HG03521 (cell line): ENCODE results near the gene AP2S1.
"Not testable (repeated sequence)": the region's sequence is repeated elsewhere in the genome, so short reads cannot be mapped to it uniquely, and the experiment has no call there.

Experiments
- ATAC-seq: cut with Tn5 transposase; IDR thresholded peaks from one replicate; pipeline ENCODE4 v1.9.1; 2021; ENCODE audit warnings: mild to moderate bottlenecking, moderate library complexity; ENCODE audit not compliant: unreplicated experiment

Gene AP2S1

DNA sequence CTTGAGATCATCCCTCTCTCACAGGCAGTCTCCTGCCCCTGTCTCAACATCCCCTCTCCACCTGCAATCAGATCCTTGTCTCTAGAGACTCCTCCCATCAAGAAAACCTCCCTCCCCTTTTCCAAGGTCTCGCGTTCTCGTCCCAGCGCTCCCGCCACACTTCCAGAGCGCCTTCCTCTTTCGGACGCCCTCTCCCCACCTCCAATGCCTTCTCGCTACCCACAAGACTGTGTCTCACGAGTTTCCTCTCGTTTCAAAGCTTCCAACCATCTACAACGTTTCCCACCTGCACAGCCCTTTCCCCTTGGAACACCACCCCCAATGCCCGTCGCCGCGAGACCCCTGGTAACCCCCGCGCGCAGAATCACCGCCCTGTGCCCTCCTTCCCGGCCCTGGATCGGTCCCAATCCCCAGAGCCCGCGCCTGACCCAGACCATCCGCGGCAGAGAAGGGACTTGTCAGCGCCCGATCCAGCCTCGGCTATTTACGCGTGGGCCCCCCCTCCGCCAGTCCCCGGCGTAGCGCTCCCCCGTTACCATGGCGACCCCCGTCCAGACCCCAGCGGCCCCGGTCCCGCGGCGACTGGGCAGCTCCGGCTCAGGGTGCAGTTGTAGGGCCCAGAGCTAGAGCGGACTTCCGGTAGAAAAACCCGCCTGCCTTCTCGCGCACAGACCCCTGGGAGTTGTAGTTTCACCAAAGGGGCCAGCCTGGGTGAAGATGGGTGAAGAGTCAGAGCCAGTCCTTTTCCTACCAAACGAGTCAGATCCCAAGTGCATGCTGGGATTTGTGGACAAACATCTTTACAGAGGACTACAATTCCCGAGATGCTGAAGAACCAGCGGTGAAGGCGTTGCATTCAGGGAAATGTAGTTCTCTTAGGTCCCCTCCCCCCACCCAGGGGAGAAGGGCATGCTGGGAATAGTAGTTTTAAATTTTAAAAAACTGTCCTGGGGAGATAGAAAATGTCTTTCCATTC is at the start of gene AP2S1:
TSS of gene AP2S1 (minus strand) at position 619 of the 976 bp plus-strand sequence. CDS start at position 539, 80 bp downstream.
- ATAC-seq = peak; percentile 95

GRCh38 chr19:46900341-46900740 is 49.7 kb upstream of the AP2S1 start:
- ATAC-seq = no peak

DNA sequence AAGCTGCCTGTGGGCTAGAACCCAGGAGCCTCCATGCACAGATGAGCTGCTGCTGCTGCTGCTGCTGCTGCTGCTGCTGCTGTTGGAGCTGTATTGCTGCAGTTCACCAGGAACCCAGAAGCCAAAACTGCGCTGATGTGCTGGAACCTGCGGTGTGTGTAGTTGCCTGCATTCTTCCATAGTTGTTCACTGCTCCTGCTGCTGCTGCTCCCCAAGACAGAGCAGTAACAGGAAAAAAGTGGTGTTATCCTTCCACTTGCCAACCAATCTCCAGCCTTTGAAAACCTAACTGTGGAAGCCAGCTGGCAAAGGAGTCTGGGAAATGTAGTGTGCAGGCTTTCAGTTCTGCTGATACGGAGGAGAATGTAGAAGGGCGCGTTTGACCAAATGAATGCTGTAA is 48.1 kb upstream of the AP2S1 start:
- ATAC-seq = no peak

DNA sequence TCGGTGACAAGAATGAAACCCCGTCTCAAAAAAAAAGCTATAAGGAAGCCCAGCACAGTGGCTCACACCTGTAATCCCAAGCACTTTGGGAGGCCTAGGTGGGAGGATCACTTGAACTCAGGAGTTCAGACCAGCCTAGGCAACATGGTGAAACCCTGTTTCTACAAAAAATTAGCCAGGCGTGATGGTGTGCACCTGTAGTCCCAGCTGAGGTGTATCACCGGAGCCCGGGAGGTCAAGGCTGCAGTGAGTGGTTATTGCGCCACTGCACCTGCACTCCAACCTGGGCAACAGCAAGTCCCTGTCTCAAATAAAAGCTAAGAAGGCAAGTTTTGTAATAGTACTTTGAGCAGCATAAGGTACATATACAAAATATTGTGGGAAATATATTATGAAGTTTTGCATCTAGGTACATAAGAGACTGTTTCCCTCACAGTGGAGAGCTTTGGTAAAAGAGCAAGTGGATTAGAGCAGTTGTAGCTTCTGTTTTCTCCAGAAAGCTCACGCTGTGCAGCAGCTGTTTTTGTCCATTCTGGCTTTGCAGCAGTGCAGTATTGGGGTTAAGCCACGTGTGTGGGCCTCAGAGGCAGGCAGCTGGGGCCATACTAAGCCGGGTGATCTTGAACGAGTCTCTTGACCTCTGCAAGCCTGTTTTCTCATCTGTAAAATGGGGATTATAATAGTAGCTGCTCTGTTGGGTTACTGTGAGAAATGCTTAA is 45.6 kb upstream of the AP2S1 start:
- ATAC-seq = no peak

GRCh38 chr19:46892252-46893179 is 41.9 kb upstream of the AP2S1 start:
- ATAC-seq = no peak

DNA sequence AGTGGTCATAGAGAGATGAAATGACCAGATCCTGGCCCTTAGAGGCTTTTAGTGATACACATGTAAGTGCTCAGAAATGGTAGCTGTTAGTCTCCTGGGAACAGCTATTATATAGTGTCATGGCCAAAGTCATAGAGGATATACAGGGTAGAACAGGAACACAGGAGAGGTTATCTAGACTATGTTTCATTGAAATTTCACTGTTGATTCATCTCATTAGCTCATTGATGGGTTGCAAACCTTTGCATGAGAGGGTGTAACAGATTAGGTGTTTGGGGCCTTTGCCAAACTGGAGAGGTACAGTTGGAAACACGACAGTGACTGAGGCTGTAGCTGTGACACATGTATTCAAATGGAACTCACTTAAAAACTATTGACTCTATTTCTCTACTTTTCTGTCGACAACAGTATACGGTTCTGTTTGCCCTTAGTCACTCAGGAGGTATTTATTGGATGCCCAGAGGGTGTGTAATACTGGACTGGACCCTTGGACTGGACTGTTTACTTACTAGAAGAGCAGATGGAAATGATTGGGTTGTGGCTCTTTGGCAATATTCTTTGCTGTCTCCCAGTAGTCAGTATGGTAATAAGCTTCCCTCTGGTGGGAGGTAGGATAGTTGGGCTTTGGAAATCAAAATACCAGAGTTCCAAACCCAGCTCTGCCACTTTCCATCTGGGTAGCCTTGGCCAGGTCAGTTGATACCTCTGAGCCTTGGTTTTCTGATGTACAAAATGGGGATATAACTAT is 40.0 kb upstream of the AP2S1 start:
- no peak for ATAC-seq

DNA sequence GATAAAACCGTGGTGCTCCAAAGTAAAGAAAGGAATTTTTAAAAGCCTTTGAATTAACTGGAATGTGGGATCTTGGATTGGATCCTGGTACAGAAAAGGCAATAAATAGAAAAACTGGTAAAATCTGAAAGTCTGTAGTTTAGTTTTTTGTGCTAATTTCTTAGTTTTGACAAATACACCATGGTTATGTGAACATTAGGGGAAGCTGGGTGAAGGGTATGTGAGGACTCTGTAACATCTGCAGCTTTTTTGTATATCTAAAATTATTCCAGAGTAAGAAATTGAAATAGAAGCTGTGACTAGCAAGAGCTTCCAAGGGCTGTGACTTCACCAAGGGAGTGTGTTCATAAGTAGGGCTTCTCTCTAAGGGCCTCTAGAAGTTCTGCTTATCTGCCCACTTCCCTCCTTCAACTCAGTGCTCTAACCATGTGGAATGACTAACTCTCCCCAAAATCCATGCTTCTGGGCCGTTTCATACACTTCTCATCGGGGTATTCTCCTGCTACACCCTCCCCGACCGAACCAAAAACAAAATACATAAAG is 36.7 kb upstream of the AP2S1 start:
- no peak for ATAC-seq

GRCh38 chr19:46886546-46887239 is 36.0 kb upstream of the AP2S1 start:
- ATAC-seq = no peak

DNA sequence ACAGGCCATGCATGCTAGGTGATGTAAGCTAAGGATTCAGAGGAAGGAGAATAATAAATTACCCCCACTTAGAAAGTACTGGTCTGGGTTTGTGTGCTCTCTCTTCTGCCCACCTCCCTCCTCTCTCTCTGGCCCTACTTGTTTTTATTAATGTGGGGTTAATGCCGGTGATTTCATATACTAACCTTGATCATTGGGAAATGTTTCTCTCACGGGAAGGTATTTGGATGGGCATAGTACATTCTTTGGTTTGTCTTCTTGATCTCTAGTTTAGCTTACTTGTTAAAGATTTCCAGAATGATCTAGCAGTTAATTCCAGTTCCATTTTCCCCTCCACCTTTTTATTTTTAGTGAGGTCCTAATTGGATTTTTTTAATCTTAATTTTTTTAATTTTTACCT is 34.8 kb upstream of the AP2S1 start:
- ATAC-seq = no peak

GRCh38 chr19:46882751-46883150 is 32.1 kb upstream of the AP2S1 start:
- not testable (repeated sequence) for ATAC-seq

GRCh38 chr19:46882034-46882433 is 31.4 kb upstream of the AP2S1 start:
- ATAC-seq = no peak

- ATAC-seq = no peak
Observed at GRCh38 chr19:46881092-46881491, 30.4 kb upstream of the AP2S1 start.

DNA sequence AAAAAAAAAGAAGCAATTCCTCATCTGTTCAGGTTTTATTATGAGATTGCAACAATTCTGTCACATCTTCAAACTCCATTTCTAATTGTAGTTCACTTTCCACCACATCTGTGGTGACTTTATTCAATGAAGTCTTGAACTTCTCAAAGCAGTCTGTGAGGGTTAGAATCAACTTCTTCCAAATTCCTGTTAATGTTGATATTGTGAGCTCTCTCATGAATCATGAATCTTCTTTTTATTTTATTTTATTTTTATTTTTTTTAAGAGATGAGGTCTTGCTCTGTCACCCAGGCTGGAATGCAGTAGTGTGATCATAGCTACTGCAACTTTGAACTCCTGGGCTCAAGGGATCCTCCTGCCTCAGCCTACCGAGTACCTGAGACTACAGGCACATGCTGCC is 29.8 kb upstream of the AP2S1 start:
- ATAC-seq = no peak

DNA sequence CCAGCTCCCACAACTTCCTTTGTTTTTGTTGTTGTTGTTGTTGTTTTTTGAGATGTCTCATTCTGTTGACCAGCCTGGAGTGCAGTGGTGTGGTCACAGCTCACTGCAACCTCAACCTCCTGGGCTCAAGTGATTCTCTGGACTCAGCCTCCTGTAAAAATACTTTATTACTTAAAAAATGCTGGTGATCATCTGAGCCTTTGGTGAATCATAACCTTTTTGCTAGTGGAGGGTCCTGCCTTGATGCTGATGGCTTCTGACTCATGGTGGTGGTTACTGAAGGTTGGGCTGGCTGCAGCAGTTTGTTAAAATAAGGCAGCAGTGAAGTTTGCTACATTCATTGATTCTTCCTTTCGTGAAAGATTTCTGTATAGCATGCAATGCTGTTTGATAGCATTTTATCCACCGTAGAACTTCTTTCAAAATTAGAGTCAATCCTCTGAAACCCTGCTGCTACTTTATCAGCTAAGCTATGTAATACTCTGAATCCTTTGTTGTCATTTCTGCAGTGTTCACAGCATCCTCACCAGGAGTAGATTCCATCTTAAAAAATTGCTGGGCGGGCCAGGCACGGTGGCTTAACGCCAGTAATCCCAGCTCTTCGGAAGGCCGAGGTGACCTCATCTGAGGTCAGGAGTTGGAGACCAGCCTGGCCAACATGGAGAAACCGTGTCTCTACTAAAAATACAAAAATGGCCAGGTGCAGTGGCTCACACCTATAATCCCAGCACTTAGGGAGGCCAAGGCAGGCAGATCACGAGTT is 28.1 kb upstream of the AP2S1 start:
- ATAC-seq = no peak

DNA sequence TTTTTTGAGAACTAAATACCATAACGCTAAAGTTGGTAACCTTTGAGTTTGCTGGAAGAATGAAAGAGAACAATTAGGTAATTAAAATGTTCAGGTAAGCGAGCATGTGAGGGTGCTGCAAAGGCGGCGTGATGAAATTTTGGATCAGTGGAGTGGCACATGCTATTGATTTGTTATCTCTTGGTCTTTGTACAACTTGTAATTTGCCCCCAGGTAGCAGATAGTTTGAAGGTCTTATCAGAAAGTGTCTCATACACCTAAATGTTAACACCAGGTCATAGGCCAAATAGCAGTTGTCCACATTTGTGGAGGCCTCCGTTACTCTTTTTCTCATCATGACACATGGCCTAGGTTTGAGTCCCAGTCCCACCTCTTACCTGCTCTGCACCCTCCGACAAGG is 25.0 kb upstream of the AP2S1 start:
- ATAC-seq = no peak

GRCh38 chr19:46875234-46875633 is 24.6 kb upstream of the AP2S1 start:
- no peak for ATAC-seq

- ATAC-seq = no peak
Observed at GRCh38 chr19:46872967-46873366, 22.3 kb upstream of the AP2S1 start.

GRCh38 chr19:46871173-46871572 is 20.5 kb upstream of the AP2S1 start:
- not testable (repeated sequence) for ATAC-seq
